HG02571 (cell line): Measurements from ENCODE around the gene SAXO2.
"Not testable (repeated sequence)": the region's sequence is repeated elsewhere in the genome, so short reads cannot be mapped to it uniquely, and the experiment has no call there.

Source experiments
- ATAC-seq: cut with Tn5 transposase; IDR thresholded peaks from one replicate; pipeline ENCODE4 v1.9.1; 2021; ENCODE audit warnings: mild to moderate bottlenecking, moderate library complexity; ENCODE audit not compliant: unreplicated experiment

Gene SAXO2

DNA sequence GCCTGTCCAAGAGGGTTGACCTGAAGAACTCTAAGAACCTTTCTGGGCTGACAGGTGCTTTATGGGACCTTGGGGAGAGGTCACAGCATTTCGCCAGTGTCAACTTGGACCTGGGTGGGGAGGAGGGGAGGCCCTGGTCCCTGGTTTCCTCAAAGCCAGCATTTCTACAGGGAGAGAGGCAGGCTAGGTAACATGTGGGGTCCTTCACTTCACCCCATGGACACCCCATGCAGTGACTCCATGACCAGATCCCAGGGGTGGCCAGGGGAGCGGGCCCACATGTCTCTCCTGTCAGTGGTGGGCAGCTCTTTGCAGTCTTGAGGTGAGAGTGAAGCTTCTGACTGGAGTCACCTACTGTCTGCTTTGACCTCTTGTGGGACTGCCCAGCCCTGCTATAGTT, 50.8 kb downstream of the SAXO2 start:
- no peak for ATAC-seq

DNA sequence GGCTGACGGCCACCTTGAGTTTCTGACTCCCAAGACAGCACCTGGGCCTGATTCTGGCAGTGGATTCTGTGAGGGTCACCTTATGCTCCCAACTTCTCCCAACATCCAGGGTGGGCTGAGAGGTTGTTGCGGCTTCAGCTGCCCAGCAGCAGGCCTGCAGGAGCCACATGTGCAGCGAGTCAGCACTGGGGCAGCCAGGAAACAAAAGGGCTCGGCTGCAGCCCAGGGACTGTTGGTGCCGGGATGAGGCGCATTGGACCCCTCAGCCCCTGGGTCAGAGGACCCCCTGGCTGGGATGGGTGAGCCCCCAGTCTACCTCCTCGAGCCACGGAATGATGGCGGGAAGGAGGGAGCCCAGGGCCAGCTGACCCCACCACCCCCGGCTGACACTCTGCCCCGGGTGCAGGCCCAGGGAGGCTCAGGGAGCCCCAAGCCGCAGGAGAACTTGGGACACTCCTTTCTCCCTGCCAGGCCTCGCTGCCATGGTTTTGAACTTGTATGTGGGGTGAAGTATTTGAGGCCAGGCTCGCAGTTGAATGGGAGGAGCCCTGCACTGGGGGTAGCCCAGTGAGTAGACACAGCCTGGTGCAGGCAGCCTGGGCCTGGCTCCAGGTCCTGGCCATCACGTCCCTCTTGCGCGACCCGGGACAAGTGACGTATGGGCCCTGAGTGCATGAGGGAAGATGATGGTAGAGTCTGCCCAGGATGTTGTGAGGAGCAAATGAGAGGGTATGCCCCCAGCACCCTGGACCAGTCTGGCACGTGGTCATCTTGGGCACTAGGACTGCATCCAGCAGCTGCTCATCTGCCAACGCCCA, 51.5 kb downstream of the SAXO2 start:
- ATAC-seq = not testable (repeated sequence)

DNA sequence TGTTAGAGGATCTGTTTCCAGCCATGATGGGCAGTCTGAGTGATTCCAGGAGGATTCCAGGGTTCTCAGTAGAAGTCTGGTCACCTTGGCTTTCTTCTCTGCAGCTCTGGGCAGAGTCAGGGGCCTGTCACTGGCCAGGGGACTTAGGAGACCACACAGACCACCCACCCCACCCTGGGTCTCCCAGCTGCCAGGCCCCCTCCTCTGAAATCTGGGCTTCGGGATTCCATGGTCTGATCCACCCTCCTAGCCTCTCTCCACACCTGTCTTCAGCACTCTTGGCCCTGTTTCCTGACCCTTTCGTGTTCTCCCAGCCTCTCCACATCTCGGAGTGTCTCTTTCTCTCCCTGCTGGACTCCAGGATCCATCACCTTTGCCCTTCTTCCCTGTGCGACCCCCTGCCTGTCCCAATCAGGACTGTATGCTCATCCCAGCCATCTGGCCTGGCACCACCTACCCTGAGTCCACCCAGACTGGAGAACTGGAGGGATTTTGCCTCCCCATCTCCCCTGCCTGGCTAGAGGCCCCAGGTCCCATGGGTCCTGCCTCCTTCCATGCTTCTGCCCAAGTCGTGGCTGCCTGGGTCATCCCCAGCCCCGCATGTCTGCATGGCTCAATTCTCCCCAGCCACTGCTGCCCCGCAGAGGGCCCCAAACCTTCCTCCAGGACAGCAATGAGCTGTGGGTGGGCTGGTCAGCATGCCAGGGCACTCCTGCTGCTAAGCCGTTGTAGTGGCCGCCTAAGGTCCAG, 52.3 kb downstream of the SAXO2 start:
- no peak for ATAC-seq

DNA sequence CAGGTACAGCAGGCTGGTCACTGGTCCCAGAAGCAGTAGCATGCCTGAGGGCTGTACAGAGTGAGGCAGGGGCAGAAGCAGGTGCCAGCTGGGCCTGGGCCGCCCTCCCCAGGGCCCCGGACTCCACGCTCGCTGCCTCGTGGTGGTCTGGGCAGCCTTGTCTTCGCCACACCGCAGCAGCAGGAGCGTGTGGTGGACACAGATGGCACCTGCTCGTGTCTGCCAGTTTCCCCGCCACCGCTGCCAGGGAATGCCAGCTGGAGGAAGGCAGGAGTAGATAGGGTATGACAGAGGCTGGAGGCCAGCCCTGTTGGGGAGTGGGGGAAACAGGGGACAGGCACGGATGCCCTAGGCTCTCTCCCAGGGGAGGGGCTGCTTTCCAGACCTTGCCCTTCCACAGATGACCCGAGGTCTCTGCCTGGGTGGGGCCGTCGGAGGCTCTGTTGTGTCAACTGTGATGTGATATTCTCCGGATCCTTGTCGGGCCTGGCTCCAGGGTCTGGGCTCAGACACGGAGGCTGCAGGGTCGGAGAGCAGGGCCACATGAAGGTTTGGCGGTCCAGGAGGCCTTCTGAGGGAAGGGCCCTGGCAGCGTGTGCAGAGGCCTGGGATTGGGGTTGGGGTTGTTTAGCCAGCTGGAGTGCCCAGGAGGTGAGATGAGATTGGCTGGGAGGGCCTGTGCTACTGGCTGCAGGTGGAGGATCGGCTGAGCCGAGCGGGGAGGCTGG, 53.1 kb downstream of the SAXO2 start:
- ATAC-seq = no peak

DNA sequence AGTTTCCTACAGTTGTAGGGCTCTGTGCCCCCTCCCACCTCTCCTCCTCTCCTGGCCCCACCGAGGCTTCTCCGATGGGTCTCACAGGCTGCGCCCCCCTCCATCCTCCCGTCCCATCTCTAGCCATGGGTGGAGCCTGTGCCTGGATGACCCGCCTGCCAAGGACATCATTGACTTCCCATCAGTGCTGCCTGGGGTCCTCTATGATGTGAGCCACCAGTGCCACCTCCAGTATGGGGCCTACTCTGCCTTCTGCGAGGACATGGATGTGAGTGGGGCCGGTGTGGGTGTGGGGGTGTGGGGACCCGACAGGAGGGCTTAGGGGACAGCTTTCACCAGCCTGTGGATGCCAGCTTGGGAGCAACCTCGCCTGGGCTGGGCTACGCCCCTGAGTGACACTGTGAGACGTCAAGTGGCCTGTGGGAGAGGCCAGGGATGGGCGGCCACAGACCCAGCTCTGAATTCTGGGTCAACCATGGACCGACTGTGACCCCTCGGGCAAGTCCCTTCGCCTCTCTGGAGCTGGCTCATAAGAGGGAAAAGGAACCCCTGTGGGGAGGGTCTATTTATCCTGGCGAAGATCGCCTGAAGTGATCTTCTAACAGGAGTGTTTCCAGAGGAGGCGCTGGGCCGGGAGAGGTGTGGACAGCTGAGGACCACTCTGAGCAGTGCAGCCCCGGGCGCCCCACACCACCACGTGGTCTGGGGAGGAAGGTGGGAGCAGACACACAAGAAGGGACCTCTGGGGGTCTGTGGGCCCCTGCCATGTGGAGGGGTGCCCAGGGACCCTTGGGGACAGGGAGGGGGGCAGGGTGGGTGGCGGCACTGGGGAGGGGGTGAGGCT, 53.9 kb downstream of the SAXO2 start:
- ATAC-seq = not testable (repeated sequence)

DNA sequence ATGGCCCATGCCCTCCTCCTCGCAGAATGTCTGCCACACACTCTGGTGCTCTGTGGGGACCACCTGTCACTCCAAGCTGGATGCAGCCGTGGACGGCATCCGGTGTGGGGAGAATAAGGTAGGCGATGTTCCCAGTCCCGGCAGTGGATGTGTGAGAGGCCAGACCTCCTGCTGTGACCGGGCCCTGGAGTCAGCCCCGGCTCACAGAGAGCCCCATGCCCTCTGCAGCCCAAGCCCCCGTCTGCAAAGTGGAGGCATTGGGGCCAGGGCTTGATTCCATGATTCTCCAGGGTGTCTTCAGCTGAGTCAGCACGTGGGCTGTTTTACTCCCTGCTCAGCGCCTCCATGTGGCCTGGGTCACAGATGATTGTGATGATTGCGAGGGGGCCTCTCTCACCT, 54.5 kb downstream of the SAXO2 start:
- ATAC-seq = no peak

DNA sequence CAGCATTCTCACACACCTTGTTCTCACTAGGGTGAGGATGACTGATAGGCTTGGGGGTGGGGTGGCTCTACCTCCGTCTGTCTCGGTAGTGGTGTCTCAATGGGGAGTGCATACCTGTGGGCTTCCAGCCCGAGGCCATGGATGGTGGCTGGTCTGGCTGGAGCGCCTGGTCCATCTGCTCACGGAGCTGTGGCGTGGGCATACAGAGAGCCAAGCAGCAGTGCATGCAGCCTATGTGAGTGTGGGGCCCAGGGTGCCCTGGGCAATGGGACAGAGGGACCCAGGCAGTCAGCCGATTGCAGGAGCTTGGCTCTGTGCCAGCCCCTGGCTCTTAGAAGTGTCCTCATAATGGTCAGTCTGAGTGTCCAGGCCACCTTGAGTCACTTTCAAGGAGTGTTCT, 54.9 kb downstream of the SAXO2 start:
- not testable (repeated sequence) for ATAC-seq

DNA sequence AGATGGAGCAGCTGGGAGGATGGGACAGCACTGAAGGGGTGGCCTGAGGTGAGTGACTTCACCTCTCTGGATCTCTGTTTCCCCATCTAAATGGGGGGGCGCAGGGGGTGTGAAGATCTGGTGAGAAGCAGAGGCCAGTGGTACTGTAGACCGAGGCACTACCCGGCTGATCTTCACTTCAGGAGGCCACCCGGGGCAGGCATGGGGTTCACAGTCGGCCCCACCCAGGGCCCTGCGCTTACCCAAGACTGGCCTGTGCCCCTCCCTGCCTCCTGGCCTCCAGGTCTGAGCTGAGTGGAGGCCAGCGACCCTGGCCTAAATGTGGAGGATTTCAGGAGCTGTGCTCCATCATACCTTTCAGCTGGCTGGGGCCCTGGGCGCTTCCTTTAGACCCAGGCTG, 55.7 kb downstream of the SAXO2 start:
- not testable (repeated sequence) for ATAC-seq

DNA sequence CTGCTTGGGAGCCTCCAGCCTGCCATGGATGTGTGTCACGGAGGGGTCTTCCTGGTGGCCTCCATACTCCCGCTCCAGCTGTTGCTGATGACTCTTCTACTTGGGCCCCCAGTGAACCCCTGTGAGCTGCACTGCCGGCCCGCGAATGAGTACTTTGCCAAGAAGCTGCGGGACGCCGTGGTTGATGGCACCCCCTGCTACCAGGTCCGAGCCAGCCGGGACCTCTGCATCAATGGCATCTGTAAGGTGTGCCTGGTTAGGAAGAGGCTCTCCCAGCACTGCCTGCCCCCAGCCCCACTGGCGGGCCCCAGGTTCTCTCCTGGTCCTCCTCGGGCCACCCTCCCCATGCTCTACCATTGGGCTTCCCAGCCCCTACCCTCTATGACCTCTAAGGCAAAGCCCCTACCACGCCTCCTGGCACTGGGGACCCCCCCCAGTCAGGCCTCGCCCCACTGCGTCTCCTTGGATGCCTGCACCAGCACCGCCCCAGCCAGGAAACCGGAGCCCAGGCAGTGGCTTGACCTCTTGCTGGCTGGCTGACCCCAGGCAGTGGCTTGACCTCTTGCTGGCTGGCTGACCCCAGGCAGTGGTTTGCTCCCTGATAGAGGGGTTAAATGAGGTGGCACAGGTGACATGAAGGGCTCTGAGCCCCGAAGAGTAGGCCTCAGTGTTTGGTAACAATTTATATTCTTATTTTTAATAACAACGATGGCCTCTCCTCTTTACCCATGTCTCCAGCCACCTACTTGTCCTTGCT, 57.1 kb downstream of the SAXO2 start:
- ATAC-seq = not testable (repeated sequence)

DNA sequence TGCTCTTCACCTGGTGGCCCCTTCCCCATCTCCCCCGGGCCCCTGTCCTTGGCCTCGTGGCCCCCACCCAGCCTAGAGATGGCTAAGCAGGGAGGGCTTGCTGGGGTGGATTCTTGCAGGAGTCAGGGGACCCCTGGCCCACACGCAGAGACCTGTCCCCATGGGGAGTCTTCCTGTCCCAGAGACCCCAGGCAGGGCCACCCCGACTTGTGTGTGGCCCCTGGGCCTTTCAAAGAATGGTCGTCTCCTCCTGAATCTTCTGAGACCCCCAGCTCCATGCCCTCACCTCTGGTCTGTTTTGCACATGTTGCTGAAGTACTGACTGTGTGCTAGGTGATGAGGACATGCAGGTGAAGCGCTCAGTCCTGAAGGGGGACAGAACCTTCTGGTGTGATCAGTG, 58.2 kb downstream of the SAXO2 start:
- not testable (repeated sequence) for ATAC-seq

DNA sequence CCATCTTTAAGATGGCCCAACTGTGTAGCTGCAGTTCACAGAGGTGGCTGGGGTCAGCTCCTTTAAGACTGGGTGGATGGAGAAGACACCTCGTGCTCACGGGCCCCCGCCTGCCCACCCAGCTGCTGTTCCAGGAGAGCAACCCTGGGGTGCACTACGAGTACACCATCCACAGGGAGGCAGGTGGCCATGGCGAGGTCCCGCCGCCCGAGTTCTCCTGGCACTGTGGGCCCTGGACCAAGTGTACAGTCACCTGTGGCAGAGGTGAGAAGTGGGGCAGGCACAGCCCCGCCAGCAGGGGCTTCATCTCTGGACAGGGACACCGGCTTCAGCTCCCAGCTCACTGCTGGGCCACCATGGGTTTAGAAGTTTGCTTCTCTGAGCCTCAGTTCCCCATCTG, 59.9 kb downstream of the SAXO2 start:
- not testable (repeated sequence) for ATAC-seq

DNA sequence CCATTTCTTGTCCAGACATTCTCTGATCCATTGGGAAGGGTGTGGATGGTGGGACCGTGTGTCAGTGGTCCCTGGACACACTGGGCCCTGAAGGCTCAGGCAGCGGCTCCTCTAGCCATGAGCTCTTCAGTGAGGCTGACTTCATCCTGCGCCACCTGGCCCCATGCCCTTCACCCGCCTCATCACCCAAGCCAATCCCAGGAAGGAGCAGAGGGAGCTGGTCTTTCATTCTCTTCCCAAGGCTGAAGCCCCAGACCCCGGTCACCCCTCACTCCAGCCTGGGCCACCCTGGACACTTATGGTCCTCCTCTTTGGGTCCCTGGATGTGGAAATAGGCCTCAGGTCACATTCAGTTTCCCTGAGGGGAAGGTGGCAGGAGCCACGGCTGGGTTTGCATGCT, 62.2 kb downstream of the SAXO2 start:
- not testable (repeated sequence) for ATAC-seq

DNA sequence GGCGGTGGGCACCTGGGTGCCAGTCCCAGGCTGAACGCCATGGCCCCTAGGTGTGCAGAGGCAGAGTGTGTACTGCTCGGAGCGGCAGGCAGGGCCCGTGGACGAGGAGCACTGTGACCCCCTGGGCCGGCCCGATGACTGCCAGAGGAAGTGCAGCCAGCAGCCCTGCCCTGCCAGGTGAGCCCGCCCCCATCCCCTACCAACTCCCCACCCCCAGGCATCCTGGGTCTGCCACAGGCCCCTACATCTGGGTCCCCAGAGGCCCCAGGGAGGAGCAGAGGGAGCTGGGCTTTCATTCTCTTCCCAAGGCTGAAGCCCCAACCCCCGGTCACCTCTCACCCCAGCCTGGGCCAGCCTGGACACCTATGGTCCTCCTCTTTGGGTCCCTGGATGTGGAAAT, 63.0 kb downstream of the SAXO2 start:
- ATAC-seq = not testable (repeated sequence)

DNA sequence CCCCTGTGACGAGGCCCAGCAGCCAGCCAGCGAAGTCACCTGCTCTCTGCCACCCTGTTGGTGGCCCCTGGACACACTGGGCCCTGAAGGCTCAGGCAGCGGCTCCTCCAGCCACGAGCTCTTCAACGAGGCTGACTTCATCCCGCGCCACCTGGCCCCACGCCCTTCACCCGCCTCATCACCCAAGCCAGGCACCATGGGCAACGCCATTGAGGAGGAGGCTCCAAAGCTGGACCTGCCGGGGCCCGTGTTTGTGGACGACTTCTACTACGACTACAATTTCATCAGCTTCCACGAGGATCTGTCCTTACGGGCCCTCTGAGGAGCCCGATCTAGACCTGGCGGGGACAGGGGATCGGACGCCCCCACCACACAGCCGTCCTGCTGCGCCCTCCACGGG, 64.3 kb downstream of the SAXO2 start:
- not testable (repeated sequence) for ATAC-seq

DNA sequence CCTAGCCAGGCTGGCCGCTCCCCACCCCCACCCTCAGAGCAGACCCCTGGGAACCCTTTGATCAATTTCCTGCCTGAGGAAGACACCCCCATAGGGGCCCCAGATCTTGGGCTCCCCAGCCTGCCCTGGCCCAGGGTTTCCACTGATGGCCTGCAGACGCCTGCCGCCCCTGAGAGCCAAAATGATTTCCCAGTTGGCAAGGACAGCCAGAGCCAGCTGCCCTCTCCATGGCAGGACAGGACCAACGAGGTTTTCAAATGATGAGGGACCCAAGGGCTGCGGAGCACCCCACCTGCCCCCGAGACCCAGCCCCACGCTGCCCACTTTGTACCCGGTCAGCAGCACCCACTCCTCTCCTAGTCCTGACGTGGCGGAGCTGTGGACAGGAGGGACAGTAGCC, 64.8 kb downstream of the SAXO2 start:
- not testable (repeated sequence) for ATAC-seq

DNA sequence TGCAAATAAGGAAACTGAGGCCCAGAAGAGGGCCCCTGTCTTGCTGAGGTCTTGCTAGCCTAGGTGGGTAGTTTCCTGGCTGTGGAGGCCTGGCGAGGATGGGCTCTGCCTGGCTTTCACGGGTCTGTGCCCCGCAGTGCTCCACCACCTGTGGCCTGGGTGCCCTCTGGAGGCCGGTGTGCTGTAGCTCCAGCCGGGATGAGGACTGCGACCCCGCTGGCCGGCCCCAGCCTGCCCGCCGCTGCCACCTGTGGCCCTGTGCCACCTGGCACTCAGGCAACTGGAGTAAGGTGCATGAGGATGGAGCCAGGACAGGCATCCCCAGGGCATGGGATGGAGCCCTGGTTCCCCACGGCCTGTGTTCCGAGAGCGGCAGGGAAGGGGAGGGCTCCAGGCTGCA, 66.4 kb downstream of the SAXO2 start:
- not testable (repeated sequence) for ATAC-seq

DNA sequence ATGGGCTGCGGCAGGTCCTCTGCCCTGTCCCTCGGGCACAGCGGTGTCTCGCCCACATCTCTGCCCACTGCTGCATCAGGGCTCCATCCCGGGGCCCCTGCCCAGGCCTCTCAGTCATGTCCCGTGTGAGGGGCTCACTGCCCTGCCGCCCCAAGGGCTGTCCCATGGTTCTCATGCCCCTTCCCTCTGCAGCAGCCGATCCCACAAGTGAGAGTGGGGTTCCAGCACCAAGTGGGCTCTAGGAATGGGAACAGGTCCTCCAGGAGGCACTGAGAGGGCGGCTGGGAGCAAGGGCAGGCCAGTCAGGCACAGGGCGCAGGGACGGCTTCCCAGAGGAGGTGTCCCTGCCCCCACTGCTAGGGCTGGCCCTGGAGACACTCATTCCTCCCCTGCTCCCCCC, 68.3 kb downstream of the SAXO2 start:
- not testable (repeated sequence) for ATAC-seq

DNA sequence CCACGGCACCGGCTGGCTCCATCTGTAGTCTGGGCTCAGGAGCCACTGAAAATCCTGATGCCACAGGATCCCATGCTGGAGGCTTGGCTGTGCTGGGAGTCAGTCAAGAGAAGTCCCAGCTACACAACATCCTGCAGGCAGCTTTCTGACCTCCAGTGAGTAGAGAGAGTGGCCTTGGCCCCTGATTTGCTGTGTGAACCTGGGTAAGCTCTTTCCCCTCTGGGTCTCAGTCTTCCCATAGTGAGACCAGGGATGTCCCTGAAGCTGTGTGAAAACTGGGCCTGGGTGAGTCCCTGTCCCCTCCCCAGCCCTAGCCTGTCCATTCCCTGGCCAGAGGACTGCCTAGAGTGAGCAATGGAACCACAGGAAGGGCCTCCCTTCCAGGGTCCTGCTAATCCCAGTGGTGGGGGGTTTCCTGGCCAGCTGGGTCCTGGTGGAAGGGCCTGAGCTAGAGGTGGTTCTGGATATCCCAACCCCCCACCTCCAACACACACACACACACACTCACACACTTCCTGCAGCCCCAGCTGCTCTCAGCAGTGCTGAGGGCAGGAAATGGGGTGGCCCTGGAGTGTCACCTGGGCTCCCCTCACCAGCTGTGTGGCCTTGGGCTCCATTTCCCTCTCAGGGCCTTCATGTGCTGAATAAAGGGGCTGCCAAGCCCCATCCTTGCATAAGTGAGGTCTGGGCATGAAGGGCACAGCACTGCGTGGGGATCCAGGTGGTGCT, 69.1 kb downstream of the SAXO2 start:
- not testable (repeated sequence) for ATAC-seq
